GM06990 (cell line): ENCODE measurements around the gene ACTC1.

Experiments used
- DNase-seq: peaks from one replicate; pipeline ENCODE4 v3.0.0-alpha.2; 2011; ENCODE audit not compliant: insufficient read length; ENCODE audit errors: extremely low read depth
- H3K27me3 ChIP-seq: replicated peaks from 2 replicates; pipeline ENCODE4 v1.6.0; 2011; ENCODE audit warnings: low read length; ENCODE audit not compliant: control insufficient read depth, insufficient read depth
- H3K36me3 ChIP-seq: 2 replicates; pipeline ENCODE4 v1.5.1; 2011; ENCODE audit warnings: low read length; ENCODE audit not compliant: control insufficient read depth, insufficient read depth
- H3K4me3 ChIP-seq: replicated peaks from 2 replicates; pipeline ENCODE4 v1.5.1; 2011; ENCODE audit warnings: low read depth, mild to moderate bottlenecking, control low read depth, low read length
- TF ChIP-seq, protein P1 (sequence below): IDR thresholded peaks from 2 replicates; pipeline ENCODE4 v1.5.1; 2011; ENCODE audit warnings: low read length, control low read depth, mild to moderate bottlenecking, inconsistent platforms; ENCODE audit not compliant: insufficient read depth, poor library complexity, severe bottlenecking

ACTC1 gene

DNA sequence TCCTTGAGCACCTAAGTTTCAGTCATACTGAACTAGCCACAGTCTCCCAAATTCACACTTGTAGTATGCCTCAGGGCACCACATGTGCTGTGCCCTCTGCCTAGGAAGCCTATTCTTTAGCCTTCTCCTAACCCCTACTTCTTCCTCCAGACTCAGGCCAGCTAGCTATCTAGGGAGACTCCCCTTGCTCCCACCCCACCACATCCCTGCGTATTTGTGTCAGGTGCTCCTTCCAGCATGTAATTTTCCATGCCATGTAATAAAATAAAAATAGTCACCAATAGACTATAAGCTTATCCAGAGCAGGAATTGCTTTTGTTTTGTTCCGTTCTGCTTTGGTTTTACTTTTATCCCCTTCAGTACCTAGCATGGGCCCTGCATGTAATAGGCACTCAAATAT is 25.6 kb downstream of the ACTC1 start:
- DNase-seq, result no peak
- Histone ChIP-seq H3K27me3 (no peaks in the 10 kb centered on the region; the same call in 1 of the 2 replicates), H3K4me3 (no peak overlapping the region), H3K36me3 (no peaks in the 10 kb centered on the region)
- TF ChIP-seq, protein P1, sequence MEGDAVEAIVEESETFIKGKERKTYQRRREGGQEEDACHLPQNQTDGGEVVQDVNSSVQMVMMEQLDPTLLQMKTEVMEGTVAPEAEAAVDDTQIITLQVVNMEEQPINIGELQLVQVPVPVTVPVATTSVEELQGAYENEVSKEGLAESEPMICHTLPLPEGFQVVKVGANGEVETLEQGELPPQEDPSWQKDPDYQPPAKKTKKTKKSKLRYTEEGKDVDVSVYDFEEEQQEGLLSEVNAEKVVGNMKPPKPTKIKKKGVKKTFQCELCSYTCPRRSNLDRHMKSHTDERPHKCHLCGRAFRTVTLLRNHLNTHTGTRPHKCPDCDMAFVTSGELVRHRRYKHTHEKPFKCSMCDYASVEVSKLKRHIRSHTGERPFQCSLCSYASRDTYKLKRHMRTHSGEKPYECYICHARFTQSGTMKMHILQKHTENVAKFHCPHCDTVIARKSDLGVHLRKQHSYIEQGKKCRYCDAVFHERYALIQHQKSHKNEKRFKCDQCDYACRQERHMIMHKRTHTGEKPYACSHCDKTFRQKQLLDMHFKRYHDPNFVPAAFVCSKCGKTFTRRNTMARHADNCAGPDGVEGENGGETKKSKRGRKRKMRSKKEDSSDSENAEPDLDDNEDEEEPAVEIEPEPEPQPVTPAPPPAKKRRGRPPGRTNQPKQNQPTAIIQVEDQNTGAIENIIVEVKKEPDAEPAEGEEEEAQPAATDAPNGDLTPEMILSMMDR, result no peak

DNA sequence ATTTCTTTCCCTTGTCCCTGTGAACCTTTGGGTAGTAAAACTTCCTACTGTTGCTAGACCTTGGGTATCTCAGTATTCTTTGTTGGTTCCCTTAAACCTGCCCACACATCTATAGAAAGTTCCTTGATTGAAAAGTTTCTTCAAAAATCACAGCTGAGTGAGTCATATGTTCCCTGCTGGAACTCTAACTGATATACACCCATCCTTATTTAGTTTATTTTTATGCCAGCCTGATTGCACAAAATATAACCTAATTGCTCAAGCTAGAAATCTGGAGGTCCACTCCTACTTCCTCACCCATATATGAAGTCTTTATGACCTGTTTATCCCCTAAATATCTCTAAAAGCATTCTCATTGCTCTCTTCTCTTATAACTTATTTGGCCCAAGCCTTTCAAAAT is 26.8 kb downstream of the ACTC1 start:
- TF ChIP-seq, protein P1, result no peak

DNA sequence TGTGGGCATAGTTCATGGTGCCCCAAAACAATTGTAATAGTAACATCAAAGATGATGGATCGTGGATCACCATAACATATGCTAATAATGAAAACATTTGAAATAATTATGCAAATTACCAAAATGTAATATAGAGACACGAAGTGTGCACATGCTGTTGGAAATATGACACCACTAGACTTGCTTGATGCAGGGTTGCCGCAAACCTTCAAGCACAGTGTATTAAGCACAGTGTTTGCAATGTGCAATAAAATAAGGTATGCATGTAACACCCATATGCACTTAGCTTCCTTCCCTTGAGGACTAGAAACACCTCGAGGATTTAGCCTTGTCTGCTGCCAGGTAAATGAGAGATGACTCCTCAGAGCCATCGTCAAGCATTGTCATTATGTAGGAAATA is 29.6 kb downstream of the ACTC1 start:
- Histone ChIP-seq H3K4me3 (no peak overlapping the region), H3K27me3 (no peaks in the 10 kb centered on the region; the same call in none of the 2 replicates), H3K36me3 (no peaks in the 10 kb centered on the region)
- TF ChIP-seq, protein P1, result no peak
- DNase-seq, result no peak

More for the DNA sequence above, 26.8 kb downstream of the ACTC1 start:
- no peak for DNase-seq
- Histone ChIP-seq H3K4me3 (no peak overlapping the region), H3K36me3 (no peaks in the 10 kb centered on the region), H3K27me3 (no peaks in the 10 kb centered on the region; the same call in 1 of the 2 replicates)

DNA sequence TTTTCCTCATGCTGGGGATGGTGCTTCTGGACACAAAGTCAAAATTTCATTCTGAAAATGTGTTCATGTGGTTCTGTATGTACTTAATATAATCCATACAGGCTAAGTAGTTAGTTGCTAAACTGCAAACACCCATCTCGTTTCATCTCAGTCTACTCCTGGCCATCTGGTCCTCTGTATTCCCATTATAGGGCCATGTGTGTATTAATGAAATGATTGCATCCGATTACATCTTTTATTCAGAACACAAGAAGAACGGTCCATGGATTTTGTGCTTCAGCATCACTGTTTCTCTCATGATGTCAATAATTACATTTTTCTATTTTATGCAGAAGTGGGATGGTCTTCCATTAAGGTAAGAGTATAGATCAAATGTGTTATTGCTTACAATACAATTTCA is 34.4 kb downstream of the ACTC1 start:
- no peak for DNase-seq
- Histone ChIP-seq H3K27me3 (peaks cover 2% of the 10 kb centered on the region; the same call in 1 of the 2 replicates), H3K36me3 (no peaks in the 10 kb centered on the region), H3K4me3 (no peak overlapping the region)
- TF ChIP-seq, protein P1, result no peak

DNA sequence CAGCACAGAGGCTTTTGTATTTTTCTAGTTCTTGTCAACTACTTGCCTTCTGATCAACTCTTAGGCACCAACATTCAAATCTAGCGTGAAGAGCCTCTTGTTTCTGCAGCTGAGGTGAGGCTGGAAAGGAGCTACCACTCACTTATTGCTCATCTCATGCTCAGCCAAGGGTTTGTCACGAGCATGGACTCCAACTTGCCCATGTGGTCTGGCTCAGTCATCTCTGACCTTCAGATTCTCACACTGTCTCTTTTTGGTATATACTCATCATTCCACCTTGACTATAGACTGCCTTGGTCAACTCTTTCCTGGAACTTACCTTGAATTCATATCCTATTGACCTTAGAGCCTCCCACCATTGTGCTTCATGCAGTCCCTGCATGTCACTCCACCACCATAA is 35.4 kb downstream of the ACTC1 start:
- DNase-seq, result no peak
- Histone ChIP-seq H3K27me3 (peaks cover 2% of the 10 kb centered on the region; the same call in 1 of the 2 replicates), H3K36me3 (no peaks in the 10 kb centered on the region), H3K4me3 (no peak overlapping the region)
- TF ChIP-seq, protein P1, result no peak

DNA sequence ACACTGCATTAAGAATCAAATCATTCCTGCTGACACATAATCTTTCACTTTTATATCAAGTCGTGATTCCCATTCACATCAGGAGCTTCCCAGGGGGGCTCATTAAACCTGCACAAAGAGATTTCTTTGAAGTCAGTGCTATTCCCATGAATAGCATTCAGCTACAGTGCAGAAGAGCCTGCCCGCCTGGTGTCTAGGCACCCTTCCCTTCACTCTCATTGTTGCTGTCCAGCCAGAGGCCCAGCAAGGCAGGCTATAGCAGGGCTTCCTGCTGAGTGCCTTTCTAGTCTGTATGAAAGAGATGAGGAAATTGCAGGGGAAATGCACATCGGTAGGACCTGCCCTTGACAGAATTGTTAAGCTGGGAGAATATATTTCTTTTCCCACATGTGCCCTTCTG is 36.0 kb downstream of the ACTC1 start:
- Histone ChIP-seq H3K4me3 (no peak overlapping the region), H3K36me3 (no peaks in the 10 kb centered on the region), H3K27me3 (peaks cover 2% of the 10 kb centered on the region; the same call in 1 of the 2 replicates)
- no peak for DNase-seq
- TF ChIP-seq, protein P1, result no peak
